HG02642 (cell line): ENCODE data around the gene PAOX.
"Not testable (repeated sequence)": the region's sequence is repeated elsewhere in the genome, so short reads cannot be mapped to it uniquely, and the experiment has no call there.

Experiments used
- ATAC-seq: cut with Tn5 transposase; IDR thresholded peaks from one replicate; pipeline ENCODE4 v1.9.1; 2021; ENCODE audit warnings: mild to moderate bottlenecking; ENCODE audit not compliant: unreplicated experiment, poor library complexity

PAOX gene

DNA sequence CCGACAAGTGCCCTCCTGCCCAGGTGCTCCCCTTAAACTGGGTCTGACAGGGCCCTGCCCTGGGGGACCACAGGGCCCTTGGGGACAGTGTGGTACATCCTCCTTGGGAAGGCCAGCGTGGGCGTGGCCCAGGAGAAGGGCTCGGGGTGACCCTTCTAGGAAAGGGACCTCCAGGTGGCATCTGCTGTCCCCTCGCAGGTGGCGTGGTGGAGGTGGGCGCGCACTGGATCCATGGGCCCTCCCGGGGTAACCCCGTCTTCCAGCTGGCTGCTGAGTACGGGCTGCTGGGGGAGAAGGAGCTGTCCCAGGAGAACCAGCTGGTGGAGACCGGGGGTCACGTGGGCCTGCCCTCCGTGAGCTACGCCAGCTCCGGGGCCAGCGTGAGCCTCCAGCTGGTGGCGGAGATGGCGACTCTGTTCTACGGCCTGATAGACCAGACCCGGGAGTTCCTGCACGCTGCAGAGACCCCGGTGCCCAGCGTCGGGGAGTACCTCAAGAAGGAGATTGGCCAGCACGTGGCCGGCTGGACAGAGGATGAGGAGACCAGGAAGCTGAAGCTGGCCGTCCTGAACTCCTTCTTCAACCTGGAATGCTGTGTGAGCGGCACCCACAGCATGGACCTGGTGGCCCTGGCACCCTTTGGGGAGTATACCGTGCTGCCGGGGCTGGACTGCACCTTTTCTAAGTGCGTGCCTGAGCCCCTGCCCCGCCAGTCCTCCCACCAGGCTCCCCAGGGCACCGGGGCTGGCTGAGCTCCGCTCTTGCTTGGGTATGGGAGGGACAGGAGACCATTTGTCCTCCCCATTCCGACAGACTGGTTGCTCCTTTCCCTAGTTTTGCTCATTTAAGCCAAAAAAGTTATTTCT is 972 bp downstream of the PAOX start:
- no peak for ATAC-seq

- ATAC-seq: no peak
Observed at GRCh38 chr10:133381036-133381435, 2.0 kb downstream of the PAOX start.

- no peak for ATAC-seq
Observed at GRCh38 chr10:133383551-133383950, 4.5 kb downstream of the PAOX start.

DNA sequence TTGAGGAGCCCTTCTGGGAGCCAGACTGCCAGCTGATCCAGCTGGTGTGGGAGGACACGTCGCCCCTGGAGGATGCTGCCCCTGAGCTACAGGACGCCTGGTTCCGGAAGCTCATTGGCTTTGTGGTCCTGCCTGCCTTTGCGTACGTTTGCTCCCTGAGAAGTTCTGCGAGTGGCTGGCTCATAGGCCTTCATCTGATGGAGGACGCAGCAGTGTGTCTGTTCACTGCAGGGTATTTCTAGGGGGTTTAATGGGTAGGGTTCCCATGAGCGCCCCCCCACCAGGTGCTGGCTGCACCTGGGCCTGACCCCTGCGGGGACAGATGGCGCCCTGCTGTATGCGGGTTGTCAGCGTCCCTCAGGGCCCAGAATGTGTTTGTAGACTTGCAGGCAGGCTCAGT is 5.0 kb downstream of the PAOX start:
- ATAC-seq: no peak

GRCh38 chr10:133385214-133385613 is 6.2 kb downstream of the PAOX start:
- ATAC-seq: no peak

GRCh38 chr10:133386951-133387350 is 7.9 kb downstream of the PAOX start:
- ATAC-seq: not testable (repeated sequence)

GRCh38 chr10:133388236-133388972 is 9.3 kb downstream of the PAOX start:
- no peak for ATAC-seq

- peak; percentile 78 for ATAC-seq
Observed at GRCh38 chr10:133388973-133389818, 10.1 kb downstream of the PAOX start.

DNA sequence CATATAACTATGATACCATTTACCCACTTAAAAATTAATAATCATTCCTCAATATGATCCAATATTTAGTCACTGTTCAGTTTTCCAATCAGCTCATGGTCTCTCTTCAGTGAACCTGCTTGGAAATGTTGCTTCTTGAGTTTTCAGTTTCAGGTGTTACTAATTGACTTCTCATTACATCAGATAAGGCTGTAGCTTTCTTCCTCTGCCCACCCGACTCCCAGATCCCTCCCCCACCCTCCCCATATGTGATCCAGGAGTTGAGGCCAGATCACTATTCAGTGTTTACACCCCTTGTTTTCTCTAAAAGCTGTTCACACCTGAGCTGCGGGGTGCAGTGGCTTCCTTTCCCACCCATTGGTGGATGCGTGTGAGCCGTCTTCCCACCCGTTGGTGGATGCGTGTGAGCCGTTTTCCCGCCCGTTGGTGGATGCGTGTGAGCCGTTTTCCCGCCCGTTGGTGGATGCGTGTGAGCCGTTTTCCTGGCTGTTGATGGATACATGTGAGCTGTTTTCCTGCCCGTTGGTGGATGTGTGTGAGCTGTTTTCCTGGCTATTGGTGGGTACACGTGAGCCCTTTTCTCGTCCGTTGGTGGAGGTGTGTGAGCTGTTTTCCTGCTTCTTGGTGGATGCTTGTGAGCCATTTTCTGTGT is 11.7 kb downstream of the PAOX start:
- ATAC-seq: no peak

GRCh38 chr10:133391249-133391635 is 12.2 kb downstream of the PAOX start:
- no peak for ATAC-seq

DNA sequence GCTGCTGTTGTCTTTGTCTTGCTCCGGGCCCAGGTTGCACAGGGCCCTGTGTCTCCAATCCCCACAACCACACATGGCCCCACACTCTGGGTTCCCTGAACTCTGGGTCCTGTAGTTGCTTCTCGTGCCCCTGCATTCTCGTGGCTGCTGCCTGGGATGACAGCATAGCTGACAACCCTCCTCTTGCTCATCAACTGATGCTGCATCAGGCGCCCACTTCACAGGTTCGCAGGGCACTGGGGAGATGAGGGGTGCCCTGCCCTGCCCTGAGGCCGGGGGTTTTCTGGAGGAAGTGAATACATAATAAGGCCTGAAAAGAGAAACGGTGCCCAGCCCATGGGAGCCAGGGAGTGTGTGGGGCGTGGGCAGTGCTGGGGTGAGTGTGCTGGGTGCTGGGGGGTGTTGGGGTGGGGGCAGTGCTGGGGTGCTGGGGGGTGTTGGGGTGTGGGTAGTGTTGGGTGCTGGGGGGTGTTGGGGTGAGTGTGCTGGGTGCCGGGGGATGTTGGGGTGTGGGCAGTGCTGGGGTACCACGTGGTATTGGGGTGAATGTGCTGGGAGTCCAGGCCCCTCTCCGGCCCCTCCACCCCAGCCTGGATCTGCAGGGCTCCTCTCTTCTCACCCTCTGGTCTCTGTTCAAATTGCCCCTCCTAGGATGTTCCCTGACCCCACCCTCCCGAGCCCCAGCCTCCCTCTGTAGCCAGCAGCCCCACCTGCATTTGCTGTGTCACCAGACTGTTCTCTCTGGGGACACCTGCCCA is 12.9 kb downstream of the PAOX start:
- no peak for ATAC-seq

DNA sequence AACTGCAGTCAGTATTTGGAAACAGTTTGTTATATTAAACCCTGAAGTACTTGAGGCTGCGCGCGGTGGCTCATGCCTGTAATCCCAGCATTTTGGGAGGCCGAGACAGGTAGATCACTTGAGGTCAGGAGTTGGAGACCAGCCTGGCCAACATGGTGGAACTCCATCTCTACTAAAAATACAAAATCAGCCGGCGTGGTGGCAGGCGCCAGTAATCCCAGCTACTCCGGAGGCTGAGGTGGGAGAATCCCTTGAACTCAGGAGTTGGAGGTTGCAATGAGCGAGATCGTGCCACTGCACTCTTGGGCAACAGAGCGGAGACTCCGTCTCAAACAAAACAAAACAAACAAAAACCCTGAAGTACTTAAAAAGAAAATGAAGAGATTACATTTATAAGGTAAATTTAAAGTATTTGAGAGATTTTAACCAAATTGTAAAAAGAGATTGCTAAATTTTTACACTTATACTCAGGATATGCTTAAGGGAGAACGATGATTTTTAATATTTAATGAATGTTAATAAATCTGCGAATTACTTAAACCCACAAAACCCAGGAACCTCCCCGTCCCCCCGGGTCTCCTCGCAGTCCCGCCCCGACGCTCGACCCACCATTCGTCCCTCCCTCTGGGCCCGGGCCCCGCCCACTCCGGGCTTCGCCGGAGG is 14.5 kb downstream of the PAOX start:
- no peak for ATAC-seq

GRCh38 chr10:133394064-133394663 is 15.1 kb downstream of the PAOX start, which contains the start of gene MTG1:
MTG1 (plus strand) TSS chr10:133394157; CDS start chr10:133394221, 64 bp downstream.
- ATAC-seq: peak; percentile 77

DNA sequence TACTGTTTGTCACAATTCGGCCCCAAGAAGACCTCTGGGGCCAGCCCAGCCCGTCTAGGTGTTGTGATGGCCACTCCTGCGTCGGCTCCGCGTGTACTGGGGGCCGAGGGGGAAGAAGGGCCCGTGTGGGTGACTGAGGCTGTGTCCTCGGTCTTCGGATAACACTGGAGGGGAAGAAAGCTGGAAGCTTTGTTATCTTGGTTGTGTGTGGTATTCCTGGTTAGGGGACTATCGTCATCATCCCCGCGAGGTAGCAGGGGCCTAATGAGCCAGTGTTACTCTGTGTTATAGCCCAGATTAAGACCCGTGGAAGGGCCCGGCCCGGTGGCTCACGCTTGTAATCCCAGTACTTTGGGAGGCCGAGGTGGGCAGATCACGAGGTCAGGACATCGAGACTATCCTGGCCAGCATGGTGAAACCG is 15.7 kb downstream of the PAOX start:
- no peak for ATAC-seq

DNA sequence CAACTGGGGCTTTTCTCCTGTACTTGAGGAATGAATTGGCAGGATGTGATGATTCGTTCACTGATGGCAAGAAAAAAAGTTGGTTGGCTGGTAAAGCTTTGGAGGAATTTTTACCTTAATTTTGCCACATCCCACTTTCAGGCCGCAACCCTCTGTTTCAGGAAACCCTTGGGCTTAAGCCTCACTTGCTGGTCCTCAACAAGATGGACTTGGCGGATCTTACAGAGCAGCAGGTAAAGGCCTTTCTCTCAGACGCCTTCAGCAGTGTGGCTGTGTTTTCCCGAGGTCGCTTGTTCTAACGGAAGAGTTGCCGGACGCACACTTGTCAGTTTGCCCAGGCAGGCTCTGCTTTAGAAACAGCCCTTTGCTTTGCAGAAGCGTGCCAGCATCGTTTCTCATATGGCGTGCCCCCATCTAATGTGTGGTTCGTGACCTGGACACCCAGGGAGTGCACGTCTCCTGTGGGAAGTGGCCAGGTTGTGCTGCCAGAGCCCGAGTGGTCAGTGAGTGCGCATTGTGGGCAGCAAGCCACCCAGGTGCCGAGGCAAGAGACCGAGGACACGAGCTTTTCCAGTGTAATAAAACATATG is 17.1 kb downstream of the PAOX start:
- no peak for ATAC-seq

- no peak for ATAC-seq
Observed at GRCh38 chr10:133397938-133398337, 18.9 kb downstream of the PAOX start.

- ATAC-seq: no peak
Observed at GRCh38 chr10:133399123-133399601, 20.1 kb downstream of the PAOX start.
